Heart left ventricle (tissue), 13 donors: ENCODE data around the gene FILIP1.

ENCODE experiments used
- POLR2A ChIP-seq, 2 donors: fragments of 450-650 bp; IDR thresholded peaks; one replicate each; pipeline ENCODE4 v1.6.1; 2017; ENCODE audit warnings: antibody characterized with exemption in 2 of 2, mild to moderate bottlenecking in 2 of 2, moderate library complexity in 2 of 2
- TF ChIP-seq, protein P1 (sequence below), 12 donors: fragments of 200-600 bp; sonication (generic) in 4 of 12; IDR thresholded peaks; one replicate each; pipeline versions ENCODE4 v1.5.0 to v1.8.0; 2018 to 2022; ENCODE audit warnings: antibody characterized with exemption in 12 of 12, mild to moderate bottlenecking in 5 of 12
- donor health status: ischemic (EF 13 %, LVEDD 7.1; RV severe dilation, severe dysfunction).
- donor health status: DM: no; HTN: yes; CAD: no.
- donor health status: DM: no; HTN: no; CAD: no.
- donor health status: ischemic (EF 25% LVEDD 6.9; RV normal size, moderate dysfunction).
- donor health status: ischemic (EF 25% LVEDD 5.7; RV mildly dilated, moderate dysfunction).
- donor health status: ischemic (EF 35%, LVEDD 5.7; RV mildly dilated, moderate dysfunction).
- donor health status: nonischemic (EF 11% LVEDD 7.7; RV severe dilation, severe dysfunction).
- donor health status: DM: yes; HTN: yes; CAD: no.
- donor health status: PGD.
- donor health status: ischemic (EF 29% LVEDD 5.4; RV normal size, mild dysfunction).
- donor health status: nonischemic (EF 23%, LVEDD 6.1; RV moderate dilation, normal function).

DNA sequence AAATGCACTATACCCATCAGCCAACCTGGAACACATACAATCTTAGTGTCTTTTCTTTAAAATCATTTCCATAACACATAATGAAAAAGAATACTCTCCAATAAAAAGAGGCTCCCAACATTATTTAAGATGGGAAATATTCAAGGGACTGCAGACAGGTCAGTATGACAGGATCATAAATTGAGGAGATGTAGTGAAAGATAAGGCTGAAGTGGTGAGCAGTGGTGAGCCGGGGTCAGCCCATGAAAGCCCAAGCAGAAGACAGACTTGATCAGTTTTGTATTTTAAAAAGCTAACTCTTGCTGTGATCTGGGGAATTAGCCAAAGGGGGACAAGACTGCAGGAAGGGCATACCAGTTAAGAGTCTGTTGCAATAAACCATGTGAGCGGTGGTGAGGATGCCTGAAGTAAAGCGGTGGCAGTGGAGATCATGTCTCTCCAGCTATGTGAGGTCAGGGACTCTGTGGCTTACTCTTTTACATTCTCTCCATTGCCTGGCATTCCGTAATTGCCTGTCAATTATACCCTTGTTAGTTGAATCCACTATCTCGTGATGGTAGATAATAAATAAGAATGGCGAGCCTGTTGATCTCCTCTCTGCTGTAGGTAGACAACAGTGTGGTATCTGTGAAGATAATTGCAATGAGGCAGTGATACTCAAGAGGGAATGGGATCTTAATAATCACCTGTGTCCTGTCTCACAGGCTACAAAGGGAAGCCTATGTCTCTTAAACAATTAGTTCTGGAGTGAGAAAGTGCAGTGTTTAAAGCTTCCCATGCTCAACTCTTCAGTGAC, 97.4 kb downstream of the FILIP1 start:
- TF ChIP-seq POLR2A (IDR thresholded peaks at IDR 0.05), result no peak
- TF ChIP-seq, protein P1, sequence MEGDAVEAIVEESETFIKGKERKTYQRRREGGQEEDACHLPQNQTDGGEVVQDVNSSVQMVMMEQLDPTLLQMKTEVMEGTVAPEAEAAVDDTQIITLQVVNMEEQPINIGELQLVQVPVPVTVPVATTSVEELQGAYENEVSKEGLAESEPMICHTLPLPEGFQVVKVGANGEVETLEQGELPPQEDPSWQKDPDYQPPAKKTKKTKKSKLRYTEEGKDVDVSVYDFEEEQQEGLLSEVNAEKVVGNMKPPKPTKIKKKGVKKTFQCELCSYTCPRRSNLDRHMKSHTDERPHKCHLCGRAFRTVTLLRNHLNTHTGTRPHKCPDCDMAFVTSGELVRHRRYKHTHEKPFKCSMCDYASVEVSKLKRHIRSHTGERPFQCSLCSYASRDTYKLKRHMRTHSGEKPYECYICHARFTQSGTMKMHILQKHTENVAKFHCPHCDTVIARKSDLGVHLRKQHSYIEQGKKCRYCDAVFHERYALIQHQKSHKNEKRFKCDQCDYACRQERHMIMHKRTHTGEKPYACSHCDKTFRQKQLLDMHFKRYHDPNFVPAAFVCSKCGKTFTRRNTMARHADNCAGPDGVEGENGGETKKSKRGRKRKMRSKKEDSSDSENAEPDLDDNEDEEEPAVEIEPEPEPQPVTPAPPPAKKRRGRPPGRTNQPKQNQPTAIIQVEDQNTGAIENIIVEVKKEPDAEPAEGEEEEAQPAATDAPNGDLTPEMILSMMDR (IDR thresholded peaks at IDR 0.05), result no peak
